Activated CD8-positive, alpha-beta T cell treated with anti-CD3 and anti-CD28 coated beads, Interleukin-2, amount 10 ng/mL, durations not matched to agents 7 days and 5 days (primary cell): ENCODE data around the gene DUS4L. TPM values are rescaled to one million over a fixed set of nuclear protein-coding genes. Genes with fewer than 3 reads are reported as not detected.

Experiments
- ATAC-seq: fragments of 150-1000 bp; cut with Tn5 transposase; one replicate; pipeline ENCODE4 v1.10.0; 2021; ENCODE audit warnings: moderate library complexity
- CTCF ChIA-PET: fragments of 350-600 bp; sonication (Branson Sonifier 250); formaldehyde crosslinking; loops from one replicate; lab custom pipeline; 2021; ENCODE audit warnings: antibody characterized with exemption; lab: Charles Lee
- POLR2A ChIA-PET: fragments of 350-600 bp; sonication (Branson Sonifier 250); formaldehyde crosslinking; loops from one replicate; lab custom pipeline; 2021; ENCODE audit warnings: antibody characterized with exemption; lab: Charles Lee
- DNase-seq: peaks from one replicate; pipeline ENCODE4 v3.0.0-alpha.2; 2020
- H3K27ac Mint-ChIP-seq: one replicate; pipeline ENCODE4 v1.8.0; 2021; ENCODE audit warnings: mild to moderate bottlenecking, mixed read lengths
- H3K27me3 Mint-ChIP-seq: one replicate; pipeline ENCODE4 v1.8.0; 2021; ENCODE audit warnings: low read depth, mixed read lengths
- H3K36me3 Mint-ChIP-seq: one replicate; pipeline ENCODE4 v1.8.0; 2021; ENCODE audit warnings: low read depth, mixed read lengths
- H3K4me1 Mint-ChIP-seq: one replicate; pipeline ENCODE4 v1.8.0; 2021; ENCODE audit warnings: low read depth, mixed read lengths
- H3K4me3 Mint-ChIP-seq: one replicate; pipeline ENCODE4 v1.8.0; 2021; ENCODE audit warnings: mild to moderate bottlenecking, mixed read lengths
- H3K9me3 Mint-ChIP-seq: one replicate; pipeline ENCODE4 v1.8.0; 2022; ENCODE audit warnings: mixed read lengths; ENCODE audit not compliant: insufficient read depth
- total RNA-seq, 2 experiments: library from RNA; stranded (reverse); gene quantifications; one replicate each; pipeline ENCODE4 v1.2.3, GENCODE V29; 2021

Gene DUS4L
- total RNA-seq, 2 experiments from 2014 or later: 10.3 to 11.1 TPM

- no peak overlapping the region for H3K4me3 Mint-ChIP-seq
- no peak overlapping the region for H3K27ac Mint-ChIP-seq
- ChIA-PET POLR2A (no interaction called here), CTCF (no interaction called here)
- peaks cover 3% of the 10 kb centered on the region for H3K9me3 Mint-ChIP-seq
- H3K27me3 Mint-ChIP-seq: no peaks in the 10 kb centered on the region
- peaks cover 12% of the 10 kb centered on the region for H3K4me1 Mint-ChIP-seq
- DNase-seq: no peak
- no peak for ATAC-seq
- peaks cover 7% of the 10 kb centered on the region for H3K36me3 Mint-ChIP-seq
Measured at GRCh38 chr7:107627002-107627401, 63.2 kb downstream of the DUS4L start.

Other genes with a start within 250 kb of the DUS4L start
- gene GPR22, start 93.9 kb upstream of the DUS4L start, total RNA-seq: not detected
- 10 to 100 TPM; 31.3 to 31.8 TPM for gene COG5, start 51 bp upstream of the DUS4L start, total RNA-seq
- 10 to 100 TPM; 32.1 to 32.7 TPM for gene BCAP29, start 16.3 kb downstream of the DUS4L start, total RNA-seq
- 1 to 10 TPM in 1 of 2 experiments, under 1 TPM in 1; 0.94 to 1.1 TPM for gene SLC26A4, start 96.9 kb downstream of the DUS4L start, total RNA-seq
- 10 to 100 TPM; 36.3 to 42.4 TPM for gene CBLL1, start 180.2 kb downstream of the DUS4L start, total RNA-seq
- gene SLC26A3, start 239.3 kb downstream of the DUS4L start, total RNA-seq: not detected